HL-60 (cell line): ENCODE measurements around the gene PDSS2.

Source experiments
- DNase-seq, 2 experiments: peaks; one replicate each; pipeline ENCODE4 v3.0.0-alpha.2; 2010 to 2020; ENCODE audit warnings: low read depth in 1 of 2, low spot score in 1 of 2
- H3K27ac ChIP-seq: fragments of 250-450 bp; sonication (Bioruptor Pico); replicated peaks from 2 replicates; pipeline ENCODE4 v1.5.1; 2020; ENCODE audit warnings: mild to moderate bottlenecking, moderate library complexity
- H3K27me3 ChIP-seq: fragments of 250-450 bp; sonication (Bioruptor Pico); 2 replicates; pipeline ENCODE4 v1.5.1; 2021; ENCODE audit warnings: mild to moderate bottlenecking, moderate library complexity; ENCODE audit not compliant: insufficient read depth, poor library complexity, severe bottlenecking
- H3K4me3 ChIP-seq: replicated peaks from 2 replicates; pipeline ENCODE4 v1.5.1; 2011; ENCODE audit warnings: mild to moderate bottlenecking, control low read depth, low read length; ENCODE audit not compliant: insufficient read depth
- GABPA ChIP-seq: IDR thresholded peaks from 2 replicates; pipeline ENCODE4 v1.6.1; 2012; ENCODE audit warnings: low read depth
- POLR2AphosphoS5 ChIP-seq: IDR thresholded peaks from 2 replicates; pipeline ENCODE4 v1.6.1; 2012; ENCODE audit warnings: low read depth
- REST ChIP-seq: IDR thresholded peaks from 2 replicates; pipeline ENCODE4 v1.6.1; 2012; ENCODE audit warnings: low read depth; ENCODE audit not compliant: insufficient replicate concordance
- SPI1 ChIP-seq: IDR thresholded peaks from 2 replicates; pipeline ENCODE4 v1.6.1; 2012; ENCODE audit warnings: low read depth, mild to moderate bottlenecking, borderline replicate concordance
- TF ChIP-seq, protein P1 (sequence below): IDR thresholded peaks from one replicate; pipeline ENCODE4 v1.5.1; 2011; ENCODE audit warnings: low read length, control low read depth, inconsistent platforms; ENCODE audit not compliant: insufficient read depth

The PDSS2 gene

DNA sequence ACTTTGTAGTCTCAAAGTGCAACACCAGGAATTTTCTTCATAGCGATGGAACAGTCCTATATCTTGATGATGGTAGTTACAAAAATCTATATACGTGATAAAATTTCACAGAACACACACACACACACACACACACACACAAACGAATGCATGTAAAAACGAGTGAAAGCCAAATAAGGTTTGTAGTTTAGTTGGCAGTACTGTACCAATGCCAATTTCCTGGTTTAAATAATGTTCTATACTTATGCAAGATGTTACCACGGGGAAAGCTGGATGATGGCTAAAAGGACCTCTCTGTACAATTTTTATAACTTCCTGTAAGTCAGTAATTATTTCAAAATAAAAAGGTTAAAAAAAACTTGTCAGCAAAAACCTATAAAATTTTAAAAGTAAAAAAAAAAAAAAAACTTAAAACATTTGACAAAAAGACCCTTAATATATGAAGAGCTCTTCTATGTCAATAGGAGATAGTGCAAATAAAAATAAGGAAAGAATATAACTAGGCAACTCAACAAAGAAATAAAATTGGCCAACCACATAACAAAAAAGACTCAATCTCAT, 37.6 kb downstream of the PDSS2 start:
- no peak for DNase-seq
- H3K27me3 ChIP-seq: no peaks in the 10 kb centered on the region
- H3K27ac ChIP-seq: no peak overlapping the region
- no peak for TF ChIP-seq REST
- TF ChIP-seq GABPA: no peak
- no peak for TF ChIP-seq POLR2AphosphoS5
- TF ChIP-seq, protein P1, sequence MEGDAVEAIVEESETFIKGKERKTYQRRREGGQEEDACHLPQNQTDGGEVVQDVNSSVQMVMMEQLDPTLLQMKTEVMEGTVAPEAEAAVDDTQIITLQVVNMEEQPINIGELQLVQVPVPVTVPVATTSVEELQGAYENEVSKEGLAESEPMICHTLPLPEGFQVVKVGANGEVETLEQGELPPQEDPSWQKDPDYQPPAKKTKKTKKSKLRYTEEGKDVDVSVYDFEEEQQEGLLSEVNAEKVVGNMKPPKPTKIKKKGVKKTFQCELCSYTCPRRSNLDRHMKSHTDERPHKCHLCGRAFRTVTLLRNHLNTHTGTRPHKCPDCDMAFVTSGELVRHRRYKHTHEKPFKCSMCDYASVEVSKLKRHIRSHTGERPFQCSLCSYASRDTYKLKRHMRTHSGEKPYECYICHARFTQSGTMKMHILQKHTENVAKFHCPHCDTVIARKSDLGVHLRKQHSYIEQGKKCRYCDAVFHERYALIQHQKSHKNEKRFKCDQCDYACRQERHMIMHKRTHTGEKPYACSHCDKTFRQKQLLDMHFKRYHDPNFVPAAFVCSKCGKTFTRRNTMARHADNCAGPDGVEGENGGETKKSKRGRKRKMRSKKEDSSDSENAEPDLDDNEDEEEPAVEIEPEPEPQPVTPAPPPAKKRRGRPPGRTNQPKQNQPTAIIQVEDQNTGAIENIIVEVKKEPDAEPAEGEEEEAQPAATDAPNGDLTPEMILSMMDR: no peak
- H3K4me3 ChIP-seq: no peak overlapping the region

GRCh38 chr6:107419733-107420132, 39.6 kb downstream of the PDSS2 start:
- Histone ChIP-seq H3K4me3 (no peak overlapping the region), H3K27ac (no peak overlapping the region), H3K27me3 (no peaks in the 10 kb centered on the region)
- TF ChIP-seq REST (no peak), SPI1 (no peak), GABPA (no peak)
- DNase-seq: no peak

DNA sequence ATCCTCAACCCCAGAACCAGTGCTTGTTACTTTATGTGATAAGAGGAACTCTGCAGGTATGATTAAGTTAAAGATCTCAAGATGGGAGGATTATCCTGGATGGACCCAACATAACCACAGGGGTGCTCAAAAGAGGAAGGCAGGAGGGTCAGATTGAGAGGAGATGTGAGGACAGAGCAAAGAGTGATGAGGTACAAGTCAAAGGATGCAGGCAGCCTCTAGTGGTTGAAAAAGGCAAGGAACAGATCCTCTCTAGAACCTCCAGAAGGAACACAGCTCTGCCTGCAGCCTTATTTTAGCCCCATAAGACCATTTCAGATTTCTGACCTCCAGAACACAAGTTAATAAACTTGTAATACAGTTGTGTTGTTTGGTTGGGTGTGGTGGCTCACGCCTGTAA, 41.2 kb downstream of the PDSS2 start:
- Histone ChIP-seq H3K27ac (no peak overlapping the region), H3K27me3 (no peaks in the 10 kb centered on the region), H3K4me3 (no peak overlapping the region)
- TF ChIP-seq POLR2AphosphoS5: no peak
- TF ChIP-seq GABPA: no peak
- TF ChIP-seq, protein P1: peak; percentile 42
- TF ChIP-seq SPI1: peak; percentile 81
- peak; percentile 18 to 59 for DNase-seq

DNA sequence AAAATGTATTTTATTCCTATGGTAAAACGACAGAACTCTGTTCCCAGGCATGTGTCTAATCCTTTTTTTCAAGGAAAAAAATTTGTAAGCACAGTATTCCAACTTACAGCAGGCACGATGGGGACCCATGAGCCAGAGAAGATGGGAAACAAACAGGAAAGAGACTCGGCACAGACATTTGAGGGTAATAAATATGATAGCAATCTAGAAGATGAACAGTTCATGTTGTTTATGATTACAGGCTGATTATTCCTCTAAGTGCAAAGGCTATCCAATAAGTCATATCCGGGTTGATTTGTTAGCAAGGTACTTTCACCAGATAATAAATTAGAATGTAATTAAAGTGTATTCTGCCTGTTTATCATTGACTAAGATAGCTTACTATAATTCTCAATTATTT, 43.2 kb downstream of the PDSS2 start:
- no peaks in the 10 kb centered on the region for H3K27me3 ChIP-seq
- no peak for TF ChIP-seq SPI1
- TF ChIP-seq, protein P1: no peak
- TF ChIP-seq GABPA: no peak
- no peak for TF ChIP-seq POLR2AphosphoS5
- TF ChIP-seq REST: no peak
- DNase-seq: no peak
- no peak overlapping the region for H3K4me3 ChIP-seq
- H3K27ac ChIP-seq: no peak overlapping the region
